Liver (tissue), 9 donors: ENCODE measurements around the gene FZD10. TPM values are rescaled to one million over a fixed set of nuclear protein-coding genes. Genes with fewer than 3 reads are reported as not detected.

Experiments
- DNase-seq: peaks from one replicate; pipeline ENCODE4 v3.0.0-alpha.2; 2017; ENCODE audit warnings: low spot score
- H3K27ac ChIP-seq, 2 donors: one replicate each; pipeline ENCODE4 v1.7.0; 2013; ENCODE audit warnings: inconsistent platforms in 2 of 2, low read length in 2 of 2, control low read depth in 1 of 2, low read depth in 1 of 2, mild to moderate bottlenecking in 1 of 2
- H3K27me3 ChIP-seq, 4 donors: one replicate each; pipeline versions ENCODE4 v1.6.1 to v1.7.0; 2013; ENCODE audit warnings: low read length in 3 of 4, inconsistent platforms in 1 of 4, mild to moderate bottlenecking in 1 of 4, moderate library complexity in 1 of 4; ENCODE audit not compliant: control insufficient read depth in 4 of 4, insufficient read depth in 4 of 4
- H3K36me3 ChIP-seq, 4 donors: one replicate each; pipeline versions ENCODE4 v1.6.1 to v1.7.0; 2013; ENCODE audit warnings: low read length in 3 of 4, mild to moderate bottlenecking in 3 of 4, low read depth in 1 of 4, moderate library complexity in 1 of 4; ENCODE audit not compliant: control insufficient read depth in 4 of 4, insufficient read depth in 3 of 4
- H3K4me1 ChIP-seq, 4 donors: one replicate each; pipeline versions ENCODE4 v1.6.1 to v1.7.0; 2013; ENCODE audit warnings: low read length in 3 of 4, mild to moderate bottlenecking in 3 of 4, moderate library complexity in 1 of 4; ENCODE audit not compliant: control insufficient read depth in 4 of 4, insufficient read depth in 4 of 4
- H3K4me3 ChIP-seq, 3 donors: one replicate each; pipeline versions ENCODE4 v1.6.1 to v1.7.0; 2013; ENCODE audit warnings: low read length in 3 of 3, control low read depth in 1 of 3, low read depth in 1 of 3, mild to moderate bottlenecking in 1 of 3
- H3K9ac ChIP-seq, 2 donors: one replicate each; pipeline ENCODE4 v1.7.0; 2013; ENCODE audit warnings: low read length in 2 of 2, mild to moderate bottlenecking in 2 of 2, moderate library complexity in 2 of 2, control low read depth in 1 of 2, low read depth in 1 of 2
- H3K9me3 ChIP-seq, 4 donors: one replicate each; pipeline versions ENCODE4 v1.6.1 to v1.7.0; 2013; ENCODE audit warnings: low read length in 3 of 4; ENCODE audit not compliant: control insufficient read depth in 4 of 4
- ATF3 ChIP-seq: IDR thresholded peaks from 2 replicates; pipeline ENCODE4 v1.6.1; 2016; ENCODE audit warnings: antibody characterized with exemption
- EGR1 ChIP-seq, 2 donors: IDR thresholded peaks; 2 replicates each; pipeline ENCODE4 v1.6.1; 2016 to 2018; ENCODE audit warnings: antibody characterized with exemption in 2 of 2, low read depth in 2 of 2
- FOXA2 ChIP-seq: IDR thresholded peaks from 2 replicates; pipeline ENCODE4 v1.6.1; 2016; ENCODE audit warnings: antibody characterized with exemption
- GABPA ChIP-seq, 2 donors: IDR thresholded peaks in 1 of 2; conservative IDR thresholded peaks in 1 of 2; 2 replicates each; pipeline ENCODE4 v1.6.1; 2016; ENCODE audit warnings: antibody characterized with exemption in 2 of 2, mild to moderate bottlenecking in 1 of 2, moderate library complexity in 1 of 2
- HNF4A ChIP-seq, 2 donors: conservative IDR thresholded peaks; 2 replicates each; pipeline ENCODE4 v1.6.1; 2016; ENCODE audit warnings: antibody characterized with exemption in 2 of 2, mild to moderate bottlenecking in 2 of 2
- JUND ChIP-seq, 2 donors: IDR thresholded peaks; 2 replicates each; pipeline ENCODE4 v1.6.1; 2016; ENCODE audit warnings: antibody characterized with exemption in 2 of 2
- MAX ChIP-seq: IDR thresholded peaks from 2 replicates; pipeline ENCODE4 v1.6.1; 2016; ENCODE audit warnings: antibody characterized with exemption
- NR2F2 ChIP-seq: IDR thresholded peaks from 2 replicates; pipeline ENCODE4 v1.6.1; 2016; ENCODE audit warnings: antibody characterized with exemption
- RAD21 ChIP-seq, 2 donors: IDR thresholded peaks; 2 replicates each; pipeline ENCODE4 v1.6.1; 2016; ENCODE audit warnings: antibody characterized with exemption in 2 of 2, mild to moderate bottlenecking in 2 of 2
- RXRA ChIP-seq, 2 donors: IDR thresholded peaks; 2 replicates each; pipeline ENCODE4 v1.6.1; 2017 to 2018; ENCODE audit warnings: antibody characterized with exemption in 2 of 2, mild to moderate bottlenecking in 1 of 2
- TAF1 ChIP-seq: conservative IDR thresholded peaks from 2 replicates; pipeline ENCODE4 v1.6.1; 2016; ENCODE audit warnings: antibody characterized with exemption, mild to moderate bottlenecking
- YY1 ChIP-seq: IDR thresholded peaks from 2 replicates; pipeline ENCODE4 v1.6.1; 2016; ENCODE audit warnings: antibody characterized with exemption, mild to moderate bottlenecking
- ZBTB33 ChIP-seq: IDR thresholded peaks from 2 replicates; pipeline ENCODE4 v1.6.1; 2016; ENCODE audit warnings: antibody characterized with exemption
- WGBS: extraction: QIAGEN DNeasy Blood & Tissue Kit; methylation state at CpG from one replicate; pipeline ENCODE4 v1.1.7; 2013; 5-methylcytosine and 5-hydroxymethylcytosine counted together
- polyA plus RNA-seq, 2 donors: library from polyadenylated mRNA; stranded (reverse) in 1 of 2; unstranded in 1 of 2; fragments of 200-250 nt in 1 of 2; fragments of >200 nt in 1 of 2; fragmentation: Nextera tagmentation in 1 of 2; extraction: Ambion mirVana in 1 of 2; gene quantifications; one replicate each; pipeline versions ENCODE4 v1.2.1 to v1.2.3, GENCODE V29; 2013 to 2015
- total RNA-seq, 2 donors: library from RNA; depleted of rRNA; stranded (reverse); fragments of >200 nt; gene quantifications; one replicate each; pipeline ENCODE4 v1.2.3, GENCODE V29; 2014
- TF ChIP-seq, protein P1 (sequence below): fragments of 150-350 bp; IDR thresholded peaks from 2 replicates; pipeline ENCODE4 v1.5.1; 2017; ENCODE audit warnings: improper control_type of control experiment, low read depth, low read length; ENCODE audit not compliant: missing input control
- donor health status: healthy.
- donor health status: healthy.
- donor health status: healthy.
- donor health status: healthy.
- donor health status: healthy.

The FZD10 gene
- total and polyA plus RNA-seq, 4 donors = 0.02 TPM; not detected in 3

DNA sequence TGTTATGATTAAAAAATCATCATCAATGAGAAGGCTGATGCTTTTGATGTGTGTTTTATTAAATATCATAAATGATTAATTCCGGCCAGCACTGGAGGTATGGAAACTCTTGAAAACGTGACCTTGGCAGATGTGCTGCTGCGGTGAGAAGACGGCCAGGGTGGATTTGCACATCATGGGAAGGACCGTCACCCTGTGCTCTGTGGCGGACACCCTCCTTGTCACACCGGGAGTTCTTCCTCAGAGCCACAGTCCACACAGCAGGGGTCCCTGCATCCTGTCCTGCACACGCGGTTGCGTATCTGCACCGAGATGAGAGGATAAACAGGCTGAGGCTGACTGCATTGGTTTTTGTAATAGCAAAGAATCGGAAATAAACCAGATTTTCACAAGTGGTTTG lies 33.5 kb downstream of the FZD10 start:
- Histone ChIP-seq H3K9me3 (no peaks in the 10 kb centered on the region), H3K27ac (no peak overlapping the region), H3K9ac (no peak overlapping the region), H3K4me3 (no peak overlapping the region), H3K36me3 (no peaks in the 10 kb centered on the region), H3K4me1 (no peaks in the 10 kb centered on the region), H3K27me3 (no peaks in the 10 kb centered on the region)
- DNase-seq = no peak
- WGBS = 62% methylated on average over 12 of the region's 12 CpGs
- TF ChIP-seq GABPA (IDR thresholded peaks at IDR 0.05 in 1 of 2, conservative IDR thresholded peaks at IDR 0.05 in 1 of 2) (no peak), RAD21 (IDR thresholded peaks at IDR 0.05) (no peak), ATF3 (no peak), MAX (no peak)

DNA sequence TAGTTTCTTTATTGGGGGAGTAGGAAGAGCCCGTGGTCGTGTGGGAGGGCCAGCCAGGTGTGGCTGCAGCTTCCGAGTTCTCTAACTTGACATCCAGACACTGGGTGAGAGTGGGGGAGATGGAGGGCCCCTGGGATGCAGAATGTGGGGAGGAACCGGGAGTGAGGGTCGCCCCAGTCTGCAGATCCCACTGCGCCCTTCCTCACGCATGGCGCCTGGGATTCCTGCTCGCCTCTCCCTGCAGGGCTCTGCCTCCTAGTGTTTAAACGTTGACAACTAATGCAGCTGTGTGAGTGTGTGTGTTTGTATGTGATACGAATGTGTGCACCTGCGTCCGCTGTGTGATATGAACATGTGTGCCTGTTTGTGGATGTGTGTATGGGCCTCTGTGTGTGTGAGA lies 34.6 kb downstream of the FZD10 start:
- no peak for TF ChIP-seq TAF1
- no peak for TF ChIP-seq HNF4A (conservative IDR thresholded peaks at IDR 0.05)
- no peak for TF ChIP-seq YY1
- TF ChIP-seq ATF3 = no peak
- TF ChIP-seq NR2F2 = no peak
- no peak for TF ChIP-seq EGR1 (IDR thresholded peaks at IDR 0.05; ENCODE audit: low read depth in 2 of 2)
- H3K36me3 ChIP-seq = no peaks in the 10 kb centered on the region
- H3K4me3 ChIP-seq = no peak overlapping the region
- H3K27me3 ChIP-seq = no peaks in the 10 kb centered on the region
- H3K4me1 ChIP-seq = no peaks in the 10 kb centered on the region
- WGBS = 77% methylated on average over 13 of the region's 13 CpGs
- no peak overlapping the region for H3K9ac ChIP-seq
- H3K9me3 ChIP-seq = peaks cover 0 to 4% (median 3%) of the 10 kb centered on the region in 4 donors
- H3K27ac ChIP-seq = no peak overlapping the region
- DNase-seq = no peak

GRCh38 chr12:130198026-130198662 lies 35.9 kb downstream of the FZD10 start:
- no peaks in the 10 kb centered on the region for H3K36me3 ChIP-seq
- H3K27ac ChIP-seq = no peak overlapping the region
- peaks cover 0 to 4% (median 3%) of the 10 kb centered on the region in 4 donors for H3K9me3 ChIP-seq
- no peak overlapping the region for H3K4me3 ChIP-seq
- H3K9ac ChIP-seq = no peak overlapping the region
- no peak for DNase-seq
- H3K27me3 ChIP-seq = no peaks in the 10 kb centered on the region
- TF ChIP-seq ATF3 = no peak
- TF ChIP-seq, protein P1, sequence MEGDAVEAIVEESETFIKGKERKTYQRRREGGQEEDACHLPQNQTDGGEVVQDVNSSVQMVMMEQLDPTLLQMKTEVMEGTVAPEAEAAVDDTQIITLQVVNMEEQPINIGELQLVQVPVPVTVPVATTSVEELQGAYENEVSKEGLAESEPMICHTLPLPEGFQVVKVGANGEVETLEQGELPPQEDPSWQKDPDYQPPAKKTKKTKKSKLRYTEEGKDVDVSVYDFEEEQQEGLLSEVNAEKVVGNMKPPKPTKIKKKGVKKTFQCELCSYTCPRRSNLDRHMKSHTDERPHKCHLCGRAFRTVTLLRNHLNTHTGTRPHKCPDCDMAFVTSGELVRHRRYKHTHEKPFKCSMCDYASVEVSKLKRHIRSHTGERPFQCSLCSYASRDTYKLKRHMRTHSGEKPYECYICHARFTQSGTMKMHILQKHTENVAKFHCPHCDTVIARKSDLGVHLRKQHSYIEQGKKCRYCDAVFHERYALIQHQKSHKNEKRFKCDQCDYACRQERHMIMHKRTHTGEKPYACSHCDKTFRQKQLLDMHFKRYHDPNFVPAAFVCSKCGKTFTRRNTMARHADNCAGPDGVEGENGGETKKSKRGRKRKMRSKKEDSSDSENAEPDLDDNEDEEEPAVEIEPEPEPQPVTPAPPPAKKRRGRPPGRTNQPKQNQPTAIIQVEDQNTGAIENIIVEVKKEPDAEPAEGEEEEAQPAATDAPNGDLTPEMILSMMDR = no peak
- TF ChIP-seq RXRA (IDR thresholded peaks at IDR 0.05) = no peak
- TF ChIP-seq FOXA2 = no peak
- TF ChIP-seq EGR1 (IDR thresholded peaks at IDR 0.05; ENCODE audit: low read depth in 2 of 2) = no peak
- TF ChIP-seq ZBTB33 = no peak
- TF ChIP-seq JUND (IDR thresholded peaks at IDR 0.05) = no peak
- no peak for TF ChIP-seq YY1
- H3K4me1 ChIP-seq = no peaks in the 10 kb centered on the region
- WGBS = 90% methylated on average over 18 of the region's 18 CpGs
